ENCODE results near the gene SRSF3. TPM values are rescaled to one million over a fixed set of nuclear protein-coding genes. Genes with fewer than 3 reads are reported as not detected.

SRSF3 gene
- total RNA-seq, 1 experiment from 2014 or later: 425 TPM

- Mint-ChIP-seq H3K9me3 (ENCODE audit: unreplicated experiment) (no peaks in the 10 kb centered on the region), H3K4me1 (ENCODE audit: low read depth, unreplicated experiment) (no peaks in the 10 kb centered on the region), H3K4me3 (ENCODE audit: unreplicated experiment) (no peak overlapping the region), H3K27me3 (ENCODE audit: insufficient read depth, unreplicated experiment) (no peaks in the 10 kb centered on the region), H3K27ac (ENCODE audit: unreplicated experiment) (no peak overlapping the region), H3K36me3 (ENCODE audit: insufficient read depth, unreplicated experiment) (no peaks in the 10 kb centered on the region)
- Histone ChIP-seq H3K36me3 (ENCODE audit: control insufficient read depth, insufficient read depth, low read length) (no peaks in the 10 kb centered on the region), H3K4me1 (no peaks in the 10 kb centered on the region), H3K4me3 (ENCODE audit: low read depth, low read length) (no peak overlapping the region), H3K9me3 (no peaks in the 10 kb centered on the region), H3K27me3 (replicated peaks; ENCODE audit: control insufficient read depth, insufficient read depth, low read length) (no peaks in the 10 kb centered on the region)
- ChIA-PET CTCF (no interaction called here), POLR2A (no interaction called here)
- no TSS peak for BruUV-seq (replicated peaks)
- no peak for DNase-seq
- intact Hi-C loops (cut with micrococcal nuclease; ENCODE audit: unreplicated experiment): no loop called here
- TF ChIP-seq, protein P1, sequence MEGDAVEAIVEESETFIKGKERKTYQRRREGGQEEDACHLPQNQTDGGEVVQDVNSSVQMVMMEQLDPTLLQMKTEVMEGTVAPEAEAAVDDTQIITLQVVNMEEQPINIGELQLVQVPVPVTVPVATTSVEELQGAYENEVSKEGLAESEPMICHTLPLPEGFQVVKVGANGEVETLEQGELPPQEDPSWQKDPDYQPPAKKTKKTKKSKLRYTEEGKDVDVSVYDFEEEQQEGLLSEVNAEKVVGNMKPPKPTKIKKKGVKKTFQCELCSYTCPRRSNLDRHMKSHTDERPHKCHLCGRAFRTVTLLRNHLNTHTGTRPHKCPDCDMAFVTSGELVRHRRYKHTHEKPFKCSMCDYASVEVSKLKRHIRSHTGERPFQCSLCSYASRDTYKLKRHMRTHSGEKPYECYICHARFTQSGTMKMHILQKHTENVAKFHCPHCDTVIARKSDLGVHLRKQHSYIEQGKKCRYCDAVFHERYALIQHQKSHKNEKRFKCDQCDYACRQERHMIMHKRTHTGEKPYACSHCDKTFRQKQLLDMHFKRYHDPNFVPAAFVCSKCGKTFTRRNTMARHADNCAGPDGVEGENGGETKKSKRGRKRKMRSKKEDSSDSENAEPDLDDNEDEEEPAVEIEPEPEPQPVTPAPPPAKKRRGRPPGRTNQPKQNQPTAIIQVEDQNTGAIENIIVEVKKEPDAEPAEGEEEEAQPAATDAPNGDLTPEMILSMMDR (IDR thresholded peaks at IDR 0.05; ENCODE audit: insufficient read depth in 1 of 2, low read depth in 1 of 2, low read length in 1 of 2, severe bottlenecking in 1 of 2, unreplicated experiment in 1 of 2): no peak
Observed at GRCh38 chr6:36639171-36639808, 45.1 kb downstream of the SRSF3 start.

GRCh38 chr6:36641543-36641942 is 47.4 kb downstream of the SRSF3 start:
- intact Hi-C loops (cut with micrococcal nuclease; ENCODE audit: unreplicated experiment): no loop called here
- no peak overlapping the region for H3K4me3 Mint-ChIP-seq (ENCODE audit: unreplicated experiment)
- no peak overlapping the region for H3K27ac Mint-ChIP-seq (ENCODE audit: unreplicated experiment)
- no TSS peak for BruUV-seq (replicated peaks)
- ChIA-PET POLR2A (no interaction called here), CTCF (interaction anchor here (0.6 kb wide), 1 partner anchor 1962 kb away, joined by 3 read pairs; no protein-coding TSS in a partner anchor)
- Histone ChIP-seq H3K27me3 (replicated peaks; ENCODE audit: control insufficient read depth, insufficient read depth, low read length) (no peaks in the 10 kb centered on the region), H3K4me1 (no peaks in the 10 kb centered on the region), H3K9me3 (no peaks in the 10 kb centered on the region), H3K4me3 (ENCODE audit: low read depth, low read length) (no peak overlapping the region), H3K36me3 (ENCODE audit: control insufficient read depth, insufficient read depth, low read length) (no peaks in the 10 kb centered on the region)
- H3K9me3 Mint-ChIP-seq (ENCODE audit: unreplicated experiment): no peaks in the 10 kb centered on the region
- DNase-seq: no peak
- TF ChIP-seq, protein P1 (IDR thresholded peaks at IDR 0.05; ENCODE audit: insufficient read depth in 1 of 2, low read depth in 1 of 2, low read length in 1 of 2, severe bottlenecking in 1 of 2, unreplicated experiment in 1 of 2): no peak
- no peaks in the 10 kb centered on the region for H3K4me1 Mint-ChIP-seq (ENCODE audit: low read depth, unreplicated experiment)
- no peaks in the 10 kb centered on the region for H3K36me3 Mint-ChIP-seq (ENCODE audit: insufficient read depth, unreplicated experiment)
- H3K27me3 Mint-ChIP-seq (ENCODE audit: insufficient read depth, unreplicated experiment): no peaks in the 10 kb centered on the region

GRCh38 chr6:36642913-36643817 is 49.0 kb downstream of the SRSF3 start:
- BruUV-seq (replicated peaks): no TSS peak
- no peak for DNase-seq
- intact Hi-C loops (cut with micrococcal nuclease; ENCODE audit: unreplicated experiment): no loop called here

More at GRCh38 chr6:36642913-36643817, 49.0 kb downstream of the SRSF3 start:
- no peaks in the 10 kb centered on the region for H3K4me1 ChIP-seq
- no peaks in the 10 kb centered on the region for H3K36me3 ChIP-seq (ENCODE audit: control insufficient read depth, insufficient read depth, low read length)
- ChIA-PET POLR2A (interaction anchor here (0.7 kb wide), 1 partner anchor 36 kb away, joined by 3 read pairs; the partner anchor contains the start of gene CDKN1A), CTCF (interaction anchor here (0.6 kb wide), 1 partner anchor 28 kb away, joined by 3 read pairs; no protein-coding TSS in a partner anchor)
- no peaks in the 10 kb centered on the region for H3K36me3 Mint-ChIP-seq (ENCODE audit: insufficient read depth, unreplicated experiment)
- no peak overlapping the region for H3K4me3 Mint-ChIP-seq (ENCODE audit: unreplicated experiment)
- H3K9me3 ChIP-seq: no peaks in the 10 kb centered on the region
- no peaks in the 10 kb centered on the region for H3K4me1 Mint-ChIP-seq (ENCODE audit: low read depth, unreplicated experiment)
- H3K4me3 ChIP-seq (ENCODE audit: low read depth, low read length): no peak overlapping the region
- TF ChIP-seq, protein P1 (IDR thresholded peaks at IDR 0.05; ENCODE audit: insufficient read depth in 1 of 2, low read depth in 1 of 2, low read length in 1 of 2, severe bottlenecking in 1 of 2, unreplicated experiment in 1 of 2): no peak
- H3K27me3 ChIP-seq (replicated peaks; ENCODE audit: control insufficient read depth, insufficient read depth, low read length): no peaks in the 10 kb centered on the region
- no peaks in the 10 kb centered on the region for H3K27me3 Mint-ChIP-seq (ENCODE audit: insufficient read depth, unreplicated experiment)
- no peaks in the 10 kb centered on the region for H3K9me3 Mint-ChIP-seq (ENCODE audit: unreplicated experiment)
- H3K27ac Mint-ChIP-seq (ENCODE audit: unreplicated experiment): no peak overlapping the region
